Uterus (tissue), 4 donors: ENCODE data around the gene HMG20B. TPM values are rescaled to one million over a fixed set of nuclear protein-coding genes. Genes with fewer than 3 reads are reported as not detected.

ENCODE experiments used
- DNase-seq, 2 donors: peaks; one replicate each; pipeline ENCODE4 v3.0.0-alpha.2; 2019 to 2020
- H3K27ac ChIP-seq, 2 donors: fragments of 200-600 bp; sonication (generic); 1 replicate in 1 of 2; 2 replicates in 1 of 2; pipeline ENCODE4 v1.5.1; 2016 to 2018
- H3K27me3 ChIP-seq, 2 donors: fragments of 200-600 bp; sonication (generic); one replicate each; pipeline ENCODE4 v1.5.1; 2018 to 2019; ENCODE audit warnings: control low read depth in 1 of 2
- H3K36me3 ChIP-seq, 2 donors: fragments of 200-600 bp; sonication (generic); one replicate each; pipeline ENCODE4 v1.5.1; 2019; ENCODE audit warnings: control low read depth in 1 of 2
- H3K4me1 ChIP-seq, 2 donors: fragments of 200-600 bp; sonication (generic); one replicate each; pipeline ENCODE4 v1.5.1; 2018 to 2019; ENCODE audit warnings: control low read depth in 1 of 2
- H3K4me3 ChIP-seq, 2 donors: fragments of 200-600 bp; sonication (generic); 1 replicate in 1 of 2; 2 replicates in 1 of 2; pipeline ENCODE4 v1.5.1; 2018 to 2019; ENCODE audit warnings: mild to moderate bottlenecking in 1 of 2
- H3K9me3 ChIP-seq, 2 donors: fragments of 200-600 bp; sonication (generic); one replicate each; pipeline ENCODE4 v1.5.1; 2019; ENCODE audit warnings: control low read depth in 1 of 2
- POLR2A ChIP-seq, 2 donors: fragments of 450-650 bp; IDR thresholded peaks; one replicate each; pipeline ENCODE4 v1.6.1; 2016; ENCODE audit warnings: antibody characterized with exemption in 2 of 2, mild to moderate bottlenecking in 1 of 2, moderate library complexity in 1 of 2
- intact Hi-C: fragments of 100-400 bp; cut with DNase I; formaldehyde crosslinking; loops from one replicate; pipeline ENCODE4 v1.15.1; 2023; ENCODE audit warnings: low total_unique reads
- total RNA-seq, 4 donors: library from RNA; depleted of rRNA in 3 of 4; stranded (reverse); fragments of >200 nt in 3 of 4; gene quantifications; one replicate each; pipeline versions ENCODE4 v1.1.0 to v1.2.4, GENCODE V29; 2014 to 2023
- TF ChIP-seq, protein P1 (sequence below), 4 experiments: fragments of 200-600 bp in 2 of 4; fragments of 450-650 bp in 2 of 4; sonication (generic) in 2 of 4; IDR thresholded peaks; one replicate each; pipeline ENCODE4 v1.5.1; 2016 to 2019; ENCODE audit warnings: antibody characterized with exemption in 4 of 4, mild to moderate bottlenecking in 2 of 4, moderate library complexity in 1 of 4
- donor health status: DM: yes; HTN: yes; CAD: no.

Gene HMG20B
- total RNA-seq, 4 donors from 2014 or later, result 52.9 to 232 (median 63.6) TPM

GRCh38 chr19:3591876-3592613 is 19.3 kb downstream of the HMG20B start:
- DNase-seq, result no peak
- H3K27me3 ChIP-seq, result no peaks in the 10 kb centered on the region
- H3K36me3 ChIP-seq, result no peaks in the 10 kb centered on the region
- H3K27ac ChIP-seq, result no peak overlapping the region
- intact Hi-C loops, result no loop called here
- H3K9me3 ChIP-seq, result no peaks in the 10 kb centered on the region
- H3K4me3 ChIP-seq, result no peak overlapping the region
- TF ChIP-seq, protein P1, sequence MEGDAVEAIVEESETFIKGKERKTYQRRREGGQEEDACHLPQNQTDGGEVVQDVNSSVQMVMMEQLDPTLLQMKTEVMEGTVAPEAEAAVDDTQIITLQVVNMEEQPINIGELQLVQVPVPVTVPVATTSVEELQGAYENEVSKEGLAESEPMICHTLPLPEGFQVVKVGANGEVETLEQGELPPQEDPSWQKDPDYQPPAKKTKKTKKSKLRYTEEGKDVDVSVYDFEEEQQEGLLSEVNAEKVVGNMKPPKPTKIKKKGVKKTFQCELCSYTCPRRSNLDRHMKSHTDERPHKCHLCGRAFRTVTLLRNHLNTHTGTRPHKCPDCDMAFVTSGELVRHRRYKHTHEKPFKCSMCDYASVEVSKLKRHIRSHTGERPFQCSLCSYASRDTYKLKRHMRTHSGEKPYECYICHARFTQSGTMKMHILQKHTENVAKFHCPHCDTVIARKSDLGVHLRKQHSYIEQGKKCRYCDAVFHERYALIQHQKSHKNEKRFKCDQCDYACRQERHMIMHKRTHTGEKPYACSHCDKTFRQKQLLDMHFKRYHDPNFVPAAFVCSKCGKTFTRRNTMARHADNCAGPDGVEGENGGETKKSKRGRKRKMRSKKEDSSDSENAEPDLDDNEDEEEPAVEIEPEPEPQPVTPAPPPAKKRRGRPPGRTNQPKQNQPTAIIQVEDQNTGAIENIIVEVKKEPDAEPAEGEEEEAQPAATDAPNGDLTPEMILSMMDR (IDR thresholded peaks at IDR 0.05), result no peak
- no peak for TF ChIP-seq POLR2A (IDR thresholded peaks at IDR 0.05)
- no peaks in the 10 kb centered on the region for H3K4me1 ChIP-seq

- H3K9me3 ChIP-seq, result no peaks in the 10 kb centered on the region
- TF ChIP-seq, protein P1 (IDR thresholded peaks at IDR 0.05), result no peak
- TF ChIP-seq POLR2A (IDR thresholded peaks at IDR 0.05), result no peak
- no peak overlapping the region for H3K4me3 ChIP-seq
- no peak for DNase-seq
- intact Hi-C loops, result no loop called here
- H3K4me1 ChIP-seq, result no peaks in the 10 kb centered on the region
- no peak overlapping the region for H3K27ac ChIP-seq
- no peaks in the 10 kb centered on the region for H3K36me3 ChIP-seq
- H3K27me3 ChIP-seq, result no peaks in the 10 kb centered on the region
Observed at GRCh38 chr19:3593156-3593555, 20.4 kb downstream of the HMG20B start.

DNA sequence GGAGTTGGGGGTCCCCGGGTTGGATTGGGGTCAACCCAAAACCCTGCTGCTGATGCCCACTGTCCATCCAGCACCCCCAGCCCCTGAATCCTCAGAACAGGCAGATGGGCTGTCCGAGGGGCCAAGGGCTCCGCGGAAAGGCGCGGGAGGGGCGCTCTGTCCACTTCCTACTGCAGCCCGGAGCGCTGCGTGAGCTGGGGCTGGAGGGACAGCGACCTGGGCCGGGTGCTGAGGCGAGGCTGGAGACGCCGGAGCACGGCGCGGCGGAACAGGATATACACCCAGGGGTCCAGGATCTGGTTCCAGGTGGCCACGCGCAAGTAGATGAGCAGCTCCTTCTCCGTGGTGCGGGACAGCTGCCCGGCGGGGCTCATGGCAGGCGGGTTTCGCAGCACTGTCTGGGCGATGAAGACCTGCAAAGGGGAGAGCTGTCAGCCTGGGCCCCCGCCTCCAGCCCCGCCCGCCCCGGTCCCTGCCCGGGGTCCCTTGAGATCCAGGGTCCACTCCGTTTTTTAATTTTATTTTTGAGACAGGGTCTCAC is 22.8 kb downstream of the HMG20B start:
- Histone ChIP-seq H3K4me3 (no peak overlapping the region), H3K36me3 (no peaks in the 10 kb centered on the region), H3K9me3 (no peaks in the 10 kb centered on the region), H3K4me1 (no peaks in the 10 kb centered on the region), H3K27me3 (no peaks in the 10 kb centered on the region), H3K27ac (no peak overlapping the region)
- DNase-seq, result no peak
- TF ChIP-seq POLR2A (IDR thresholded peaks at IDR 0.05), result no peak
- TF ChIP-seq, protein P1 (IDR thresholded peaks at IDR 0.05), result no peak
- intact Hi-C loops, result no loop called here

DNA sequence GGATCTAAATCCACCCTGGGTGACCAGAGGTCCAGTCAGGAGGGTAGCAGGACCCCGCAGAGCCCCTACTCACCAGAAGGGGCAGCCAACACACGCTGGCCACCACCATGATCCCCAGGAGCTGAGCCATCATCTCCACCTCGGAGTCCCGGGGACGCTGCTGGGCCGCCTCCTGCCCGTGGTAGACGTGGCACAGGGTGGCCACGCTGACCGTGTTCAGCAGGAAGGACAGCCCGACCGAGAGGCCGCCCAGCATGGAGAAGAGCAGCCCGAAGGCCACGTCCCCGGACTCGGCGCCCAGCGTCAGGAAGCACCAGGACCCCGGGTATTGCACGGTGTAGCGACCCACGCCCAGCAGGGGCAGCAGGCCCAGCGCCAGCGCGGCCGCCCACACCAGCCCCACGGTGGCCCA is 27.0 kb downstream of the HMG20B start:
- H3K9me3 ChIP-seq, result no peaks in the 10 kb centered on the region
- no peak overlapping the region for H3K27ac ChIP-seq
- H3K4me3 ChIP-seq, result no peak overlapping the region
- no peaks in the 10 kb centered on the region for H3K27me3 ChIP-seq
- TF ChIP-seq POLR2A (IDR thresholded peaks at IDR 0.05), result no peak
- TF ChIP-seq, protein P1 (IDR thresholded peaks at IDR 0.05), result no peak
- intact Hi-C loops, result no loop called here
- H3K4me1 ChIP-seq, result peaks cover 0 to 3% of the 10 kb centered on the region in 2 donors
- DNase-seq, result no peak
- H3K36me3 ChIP-seq, result no peaks in the 10 kb centered on the region

DNA sequence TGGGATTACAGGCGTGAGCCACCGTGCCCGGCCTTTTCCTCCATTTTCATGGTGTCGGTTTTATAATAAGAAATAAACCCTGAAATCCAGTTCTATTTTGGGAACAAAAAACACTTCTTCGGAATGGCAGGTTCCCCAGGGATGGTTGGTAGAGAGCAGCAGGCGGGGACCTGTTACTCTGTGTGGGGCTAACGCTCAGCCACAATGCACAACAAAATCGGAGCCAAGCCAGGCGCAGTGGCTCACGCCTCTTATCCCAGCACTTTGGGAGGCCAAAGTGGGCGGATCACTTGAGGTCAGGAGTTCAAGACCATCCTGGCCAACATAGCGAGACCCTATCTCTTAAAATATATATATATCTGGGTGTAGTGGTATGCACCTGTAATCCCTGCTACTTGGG is 28.3 kb downstream of the HMG20B start:
- Histone ChIP-seq H3K4me1 (peaks cover 0 to 3% of the 10 kb centered on the region in 2 donors), H3K36me3 (no peaks in the 10 kb centered on the region), H3K9me3 (no peaks in the 10 kb centered on the region), H3K27me3 (no peaks in the 10 kb centered on the region), H3K27ac (no peak overlapping the region), H3K4me3 (no peak overlapping the region)
- intact Hi-C loops, result no loop called here
- TF ChIP-seq, protein P1 (IDR thresholded peaks at IDR 0.05), result no peak
- TF ChIP-seq POLR2A (IDR thresholded peaks at IDR 0.05), result no peak
- DNase-seq, result no peak
